AG09319 (cell line): ENCODE measurements around the gene IRS4.

Experiments used
- DNase-seq: peaks from one replicate; pipeline ENCODE4 v3.0.0-alpha.2; 2010; ENCODE audit warnings: low read depth; ENCODE audit errors: extremely low read depth
- CTCF ChIP-seq: IDR thresholded peaks from 2 replicates; pipeline ENCODE4 v1.5.1; 2011; ENCODE audit warnings: low read depth, mild to moderate bottlenecking, inconsistent platforms, low read length, moderate library complexity

IRS4 gene

GRCh38 chrX:108735091-108735678, 1.2 kb downstream of the IRS4 start:
- no peak for DNase-seq
- no peak for TF ChIP-seq CTCF

- no peak for DNase-seq
- no peak for TF ChIP-seq CTCF
Observed at GRCh38 chrX:108734426-108734825, 1.9 kb downstream of the IRS4 start.

- no peak for TF ChIP-seq CTCF
Observed at GRCh38 chrX:108732630-108733321, 3.6 kb downstream of the IRS4 start.

GRCh38 chrX:108731153-108731552, 5.2 kb downstream of the IRS4 start:
- DNase-seq, result no peak
- TF ChIP-seq CTCF, result no peak

More at GRCh38 chrX:108732630-108733321, 3.6 kb downstream of the IRS4 start:
- no peak for DNase-seq

- no peak for TF ChIP-seq CTCF
- DNase-seq, result no peak
Observed at GRCh38 chrX:108726748-108727147, 9.6 kb downstream of the IRS4 start.

- no peak for DNase-seq
- no peak for TF ChIP-seq CTCF
Observed at GRCh38 chrX:108722561-108722960, 13.8 kb downstream of the IRS4 start.

- no peak for DNase-seq
- no peak for TF ChIP-seq CTCF
Observed at GRCh38 chrX:108712886-108713285, 23.5 kb downstream of the IRS4 start.
